H1 (cell line): ENCODE results near the gene CCR9. TPM values are rescaled to one million over a fixed set of nuclear protein-coding genes. Genes with fewer than 3 reads are reported as not detected.

Source experiments
- FOSL1 ChIP-seq: IDR thresholded peaks from 2 replicates; pipeline ENCODE4 v1.6.1; 2011; ENCODE audit warnings: mild to moderate bottlenecking, low read depth, low read length, moderate library complexity; ENCODE audit not compliant: insufficient read depth
- HDAC6 ChIP-seq: IDR thresholded peaks from one replicate; pipeline ENCODE4 v1.7.1; 2012; ENCODE audit warnings: low read depth, mild to moderate bottlenecking, inconsistent platforms, low read length, moderate library complexity
- RBBP5 ChIP-seq: IDR thresholded peaks from 2 replicates; pipeline ENCODE4 v1.7.1; 2012; ENCODE audit warnings: low read depth, mild to moderate bottlenecking, inconsistent platforms, low read length, moderate library complexity, borderline replicate concordance
- SP1 ChIP-seq: IDR thresholded peaks from 2 replicates; pipeline ENCODE4 v1.6.1; 2011; ENCODE audit warnings: low read depth, low read length
- polyA plus RNA-seq, 7 experiments: library from polyadenylated mRNA; depleted of rRNA in 3 of 7; stranded (reverse) in 5 of 7; unstranded in 2 of 7; fragments of >200 nt in 5 of 7; fragments of 200-250 nt in 2 of 7; gene quantifications; 1 replicate in 5 of 7; 2 replicates in 1 of 7; 4 replicates in 1 of 7; pipeline versions ENCODE4 v1.2.1 to v1.2.3, GENCODE V29; 2011 to 2013; ENCODE audit warnings: missing spikeins in 2 of 7, mixed read lengths in 2 of 7
- total RNA-seq: library from RNA; stranded (reverse); fragmentation: NEBNext Ultra II Directional; extraction: Animal tissue kit (Norgen Biotek cat#: 25700); gene quantifications from 2 replicates; pipeline ENCODE4 v1.2.1, GENCODE V29; 2021

Gene CCR9
- total and polyA plus RNA-seq, 2 of the 8 experiments (the other 6 are each of a cell fraction or from before 2014, with no cell fraction given), result not detected

- TF ChIP-seq RBBP5 (no peak), HDAC6 (no peak), FOSL1 (no peak), SP1 (no peak)
Observed at GRCh38 chr3:45927881-45928280, 41.5 kb downstream of the CCR9 start (continued).
